DND-41 (cell line): Measurements from ENCODE around the gene INF2.
"Not testable (repeated sequence)": the region's sequence is repeated elsewhere in the genome, so short reads cannot be mapped to it uniquely, and the experiment has no call there.

Experiments
- ATAC-seq: fragments of 200-7000 bp; cut with Tn5 transposase; 3 replicates; pipeline ENCODE4 v1.9.1; 2021; ENCODE audit warnings: low read depth; ENCODE audit not compliant: insufficient read depth
- DNase-seq: peaks from one replicate; pipeline ENCODE4 v3.0.0-alpha.2; 2020
- H2AFZ ChIP-seq: 2 replicates; pipeline ENCODE4 v1.6.0; 2012; ENCODE audit warnings: low read depth, low read length
- H3K27ac ChIP-seq: 2 replicates; pipeline ENCODE4 v1.5.1; 2012; ENCODE audit warnings: low read length, inconsistent platforms
- H3K27me3 ChIP-seq: fragments of 200-600 bp; sonication (generic); 2 replicates; pipeline ENCODE4 v1.6.0; 2012; ENCODE audit warnings: low read length, mild to moderate bottlenecking, inconsistent platforms; ENCODE audit not compliant: insufficient read depth, poor library complexity
- H3K36me3 ChIP-seq: 2 replicates; pipeline ENCODE4 v1.5.1; 2012; ENCODE audit warnings: low read length, inconsistent platforms; ENCODE audit not compliant: insufficient read depth
- H3K4me1 ChIP-seq: 2 replicates; pipeline ENCODE4 v1.5.1; 2012; ENCODE audit warnings: mild to moderate bottlenecking, low read length; ENCODE audit not compliant: insufficient read depth
- H3K4me2 ChIP-seq: 2 replicates; pipeline ENCODE4 v1.6.0; 2012; ENCODE audit warnings: mild to moderate bottlenecking, moderate library complexity, low read length, inconsistent platforms; ENCODE audit not compliant: insufficient read depth
- H3K4me3 ChIP-seq, 2 experiments: fragments of 200-600 bp in 1 of 2; shearing (Covaris generic) in 1 of 2; 2 replicates each; pipeline ENCODE4 v1.5.1; 2012 to 2016; ENCODE audit warnings: inconsistent platforms in 2 of 2, low read length in 2 of 2, mild to moderate bottlenecking in 2 of 2, low read depth in 1 of 2, moderate library complexity in 1 of 2
- H3K79me2 ChIP-seq: 2 replicates; pipeline ENCODE4 v1.6.0; 2012; ENCODE audit warnings: low read length, inconsistent platforms; ENCODE audit not compliant: insufficient read depth
- H3K9ac ChIP-seq: 2 replicates; pipeline ENCODE4 v1.6.0; 2012; ENCODE audit warnings: low read depth, mild to moderate bottlenecking, inconsistent platforms, low read length, moderate library complexity
- H3K9me3 ChIP-seq: 2 replicates; pipeline ENCODE4 v1.5.1; 2012; ENCODE audit warnings: low read length, moderate library complexity, mild to moderate bottlenecking, inconsistent platforms; ENCODE audit not compliant: insufficient read depth, severe bottlenecking
- H4K20me1 ChIP-seq: 2 replicates; pipeline ENCODE4 v1.6.0; 2012; ENCODE audit warnings: low read length; ENCODE audit not compliant: insufficient read depth
- EZH2 ChIP-seq: IDR thresholded peaks from 3 replicates; pipeline ENCODE4 v1.6.1; 2012; ENCODE audit warnings: borderline replicate concordance, low read depth, mild to moderate bottlenecking, moderate library complexity, low read length, inconsistent platforms; ENCODE audit not compliant: severe bottlenecking
- TF ChIP-seq, protein P1 (sequence below): IDR thresholded peaks from 2 replicates; pipeline ENCODE4 v1.5.1; 2012; ENCODE audit warnings: borderline replicate concordance, low read length, moderate library complexity, mild to moderate bottlenecking; ENCODE audit not compliant: poor library complexity, severe bottlenecking; ENCODE audit errors: extremely low read depth

The INF2 gene

DNA sequence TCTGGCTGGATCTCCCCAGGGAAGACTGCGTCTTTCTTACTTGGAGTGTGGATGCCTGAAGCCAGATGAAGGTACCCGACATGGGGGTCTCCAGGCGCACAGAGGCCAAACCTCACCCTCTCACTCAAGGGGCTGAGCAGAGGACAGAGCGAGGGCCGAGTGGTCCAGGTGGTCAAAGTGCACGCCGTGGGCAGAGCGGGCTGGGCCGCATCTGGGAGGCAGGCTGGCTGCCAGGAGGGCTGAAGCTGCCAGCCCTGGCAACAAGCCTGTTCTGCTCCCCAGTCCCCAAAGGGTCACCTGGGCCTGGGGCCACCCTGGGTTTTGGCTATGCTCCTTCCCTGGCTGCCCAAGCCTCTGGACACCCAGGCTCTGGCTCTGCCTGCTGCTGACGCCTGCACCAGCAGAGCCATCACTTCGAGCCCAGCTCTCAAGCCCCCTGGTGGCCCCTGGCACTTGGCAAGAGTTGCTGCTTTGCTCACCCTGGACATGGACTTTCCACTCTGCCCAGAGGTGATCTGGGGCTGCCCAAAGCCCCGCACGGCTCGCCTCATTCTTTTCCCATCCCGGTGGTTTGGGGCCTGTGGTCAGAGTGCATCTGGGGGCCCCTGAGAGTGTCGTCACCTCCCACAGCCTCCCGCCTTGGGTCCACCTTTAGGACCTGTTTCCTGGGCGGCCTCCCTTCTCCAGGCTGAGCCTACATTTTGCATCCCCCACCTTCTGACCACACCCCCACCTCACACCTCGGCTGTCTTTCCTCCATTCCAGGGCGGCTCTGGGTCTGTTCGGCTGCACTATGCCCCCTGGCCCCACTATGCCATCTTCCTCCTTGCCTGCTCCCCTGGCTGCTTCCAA is 37.4 kb downstream of the INF2 start:
- Histone ChIP-seq H3K27ac (no peak overlapping the region), H3K4me1 (peaks cover 19% of the 10 kb centered on the region), H3K36me3 (no peaks in the 10 kb centered on the region), H3K27me3 (no peaks in the 10 kb centered on the region), H3K4me2 (no peak overlapping the region), H3K9me3 (no peaks in the 10 kb centered on the region), H3K9ac (no peak overlapping the region), H3K79me2 (no peaks in the 10 kb centered on the region), H2AFZ (no peak overlapping the region), H3K4me3 (no peak overlapping the region), H4K20me1 (peaks cover 4% of the 10 kb centered on the region)
- ATAC-seq: no peak
- no peak for DNase-seq
- no peak for TF ChIP-seq EZH2
- TF ChIP-seq, protein P1, sequence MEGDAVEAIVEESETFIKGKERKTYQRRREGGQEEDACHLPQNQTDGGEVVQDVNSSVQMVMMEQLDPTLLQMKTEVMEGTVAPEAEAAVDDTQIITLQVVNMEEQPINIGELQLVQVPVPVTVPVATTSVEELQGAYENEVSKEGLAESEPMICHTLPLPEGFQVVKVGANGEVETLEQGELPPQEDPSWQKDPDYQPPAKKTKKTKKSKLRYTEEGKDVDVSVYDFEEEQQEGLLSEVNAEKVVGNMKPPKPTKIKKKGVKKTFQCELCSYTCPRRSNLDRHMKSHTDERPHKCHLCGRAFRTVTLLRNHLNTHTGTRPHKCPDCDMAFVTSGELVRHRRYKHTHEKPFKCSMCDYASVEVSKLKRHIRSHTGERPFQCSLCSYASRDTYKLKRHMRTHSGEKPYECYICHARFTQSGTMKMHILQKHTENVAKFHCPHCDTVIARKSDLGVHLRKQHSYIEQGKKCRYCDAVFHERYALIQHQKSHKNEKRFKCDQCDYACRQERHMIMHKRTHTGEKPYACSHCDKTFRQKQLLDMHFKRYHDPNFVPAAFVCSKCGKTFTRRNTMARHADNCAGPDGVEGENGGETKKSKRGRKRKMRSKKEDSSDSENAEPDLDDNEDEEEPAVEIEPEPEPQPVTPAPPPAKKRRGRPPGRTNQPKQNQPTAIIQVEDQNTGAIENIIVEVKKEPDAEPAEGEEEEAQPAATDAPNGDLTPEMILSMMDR: peak; percentile 11

DNA sequence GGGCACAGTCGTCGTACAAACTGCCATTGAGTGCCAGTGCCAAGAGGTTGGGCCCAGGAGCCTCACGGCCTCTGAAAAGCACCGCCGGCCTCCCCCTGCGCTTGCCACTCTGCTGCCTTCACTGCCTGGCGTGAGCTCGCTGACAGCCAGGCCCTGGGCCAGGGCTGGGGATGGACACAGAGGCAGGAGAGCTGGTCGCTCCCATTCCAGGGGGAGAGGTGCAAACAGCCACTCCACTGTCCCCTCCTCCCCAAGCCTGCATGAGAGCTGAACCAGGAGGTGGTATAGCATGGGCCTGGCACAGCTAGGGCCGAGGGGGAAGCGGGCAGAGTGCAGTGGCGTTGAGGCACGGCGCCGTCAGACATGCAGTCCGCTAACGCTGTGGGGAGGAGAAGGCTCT is 39.2 kb downstream of the INF2 start:
- no peaks in the 10 kb centered on the region for H3K27me3 ChIP-seq
- no peak for ATAC-seq
- H3K4me1 ChIP-seq: peaks cover 12% of the 10 kb centered on the region
- DNase-seq: no peak
- H3K9ac ChIP-seq: no peak overlapping the region
- H3K36me3 ChIP-seq: no peaks in the 10 kb centered on the region
- H3K4me2 ChIP-seq: no peak overlapping the region
- no peak for TF ChIP-seq EZH2
- TF ChIP-seq, protein P1: no peak
- no peaks in the 10 kb centered on the region for H3K9me3 ChIP-seq
- no peak overlapping the region for H3K27ac ChIP-seq
- H3K4me3 ChIP-seq: no peak overlapping the region
- no peaks in the 10 kb centered on the region for H3K79me2 ChIP-seq
- H2AFZ ChIP-seq: no peak overlapping the region
- no peaks in the 10 kb centered on the region; the same call in 1 of the 2 replicates for H4K20me1 ChIP-seq

DNA sequence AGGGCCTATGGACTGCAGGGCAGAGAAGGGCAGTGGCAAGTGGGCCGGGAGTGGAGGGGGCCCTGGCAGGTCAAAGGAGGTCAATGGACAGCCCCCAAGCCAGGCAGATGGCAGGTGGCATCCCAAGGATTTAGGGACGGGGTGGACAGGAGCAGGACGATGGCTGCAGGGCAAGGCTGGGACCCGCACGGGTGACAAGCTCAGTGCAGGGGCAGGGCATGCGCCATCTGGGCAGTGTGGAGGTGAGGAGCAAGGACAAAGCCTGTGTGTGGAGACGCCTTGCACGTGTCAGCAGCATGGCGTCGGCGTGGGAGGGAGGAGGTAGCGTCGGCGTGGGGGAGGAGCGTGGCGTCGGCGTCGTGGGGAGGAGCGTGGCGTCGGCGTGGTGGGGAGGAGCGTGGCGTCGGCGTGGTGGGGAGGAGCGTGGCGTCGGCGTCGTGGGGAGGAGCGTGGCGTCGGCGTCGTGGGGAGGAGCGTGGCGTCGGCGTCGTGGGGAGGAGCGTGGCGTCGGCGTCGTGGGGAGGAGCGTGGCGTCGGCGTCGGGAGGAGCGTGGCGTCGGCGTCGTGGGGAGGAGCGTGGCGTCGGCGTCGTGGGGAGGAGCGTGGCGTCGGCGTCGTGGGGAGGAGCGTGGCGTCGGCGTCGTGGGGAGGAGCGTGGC is 39.9 kb downstream of the INF2 start:
- H3K79me2 ChIP-seq, ATAC-seq, H2AFZ ChIP-seq, H3K9me3 ChIP-seq, H3K27me3 ChIP-seq, H3K4me1 ChIP-seq, H3K9ac ChIP-seq, H4K20me1 ChIP-seq, H3K4me3 ChIP-seq, H3K27ac ChIP-seq, H3K36me3 ChIP-seq, H3K4me2 ChIP-seq, DNase-seq: not testable (repeated sequence)

DNA sequence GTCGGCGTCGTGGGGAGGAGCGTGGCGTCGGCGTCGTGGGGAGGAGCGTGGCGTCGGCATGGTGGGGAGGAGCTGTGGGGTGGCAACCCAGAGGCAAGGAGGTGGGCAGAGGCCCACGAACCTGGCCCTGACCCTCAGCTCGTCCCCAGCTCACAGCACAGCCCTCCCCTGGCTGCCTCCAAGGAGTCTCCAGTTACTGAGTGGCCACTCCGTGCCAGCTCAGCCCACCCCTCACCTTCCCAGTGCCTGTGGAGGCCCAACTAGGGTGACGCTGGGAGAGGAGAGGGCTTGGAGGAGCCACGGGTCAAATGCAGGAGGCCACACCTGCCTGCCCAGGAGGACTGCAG is 40.4 kb downstream of the INF2 start:
- TF ChIP-seq EZH2: no peak
- TF ChIP-seq, protein P1: no peak
- H3K4me3 ChIP-seq: no peak overlapping the region
- no peak for DNase-seq
- H2AFZ ChIP-seq: no peak overlapping the region
- no peak overlapping the region for H3K9ac ChIP-seq
- H3K9me3 ChIP-seq: no peaks in the 10 kb centered on the region
- no peak overlapping the region for H3K27ac ChIP-seq
- H3K79me2 ChIP-seq: no peaks in the 10 kb centered on the region
- no peaks in the 10 kb centered on the region for H3K27me3 ChIP-seq
- H4K20me1 ChIP-seq: no peaks in the 10 kb centered on the region; the same call in 1 of the 2 replicates
- H3K36me3 ChIP-seq: no peaks in the 10 kb centered on the region
- no peak for ATAC-seq
- peaks cover under 1% of the 10 kb centered on the region; the same call in 1 of the 2 replicates for H3K4me1 ChIP-seq
- H3K4me2 ChIP-seq: no peak overlapping the region
